WERI-Rb-1 (cell line): Measurements from ENCODE around the gene DUS3L.

Experiments
- DNase-seq: peaks from one replicate; pipeline ENCODE4 v3.0.0-alpha.2; 2020
- H3K27ac ChIP-seq: fragments of 250-450 bp; sonication (Bioruptor Pico); 2 replicates; pipeline ENCODE4 v1.5.1; 2020; ENCODE audit warnings: mild to moderate bottlenecking, moderate library complexity
- H3K27me3 ChIP-seq: fragments of 250-450 bp; sonication (Bioruptor Pico); 2 replicates; pipeline ENCODE4 v1.5.1; 2021; ENCODE audit warnings: mild to moderate bottlenecking, low read depth, moderate library complexity; ENCODE audit not compliant: insufficient read depth, severe bottlenecking
- H3K36me3 ChIP-seq: fragments of 250-450 bp; sonication (Bioruptor Pico); 2 replicates; pipeline ENCODE4 v1.5.1; 2020; ENCODE audit warnings: mild to moderate bottlenecking, moderate library complexity
- H3K4me3 ChIP-seq: 2 replicates; pipeline ENCODE4 v1.5.1; 2011; ENCODE audit warnings: low read depth, mild to moderate bottlenecking, control low read depth, low read length
- H3K9me3 ChIP-seq: fragments of 250-450 bp; sonication (Bioruptor Pico); 2 replicates; pipeline ENCODE4 v1.5.1; 2021; ENCODE audit warnings: mild to moderate bottlenecking, moderate library complexity; ENCODE audit not compliant: severe bottlenecking
- CTCF ChIP-seq: IDR thresholded peaks from 2 replicates; pipeline ENCODE4 v1.5.1; 2011; ENCODE audit warnings: low read depth, mild to moderate bottlenecking, control low read depth, inconsistent platforms, low read length

DUS3L gene

GRCh38 chr19:5832527-5833216, 41.7 kb upstream of the DUS3L start:
- no peak for DNase-seq
- Histone ChIP-seq H3K27me3 (no peaks in the 10 kb centered on the region), H3K9me3 (no peaks in the 10 kb centered on the region), H3K36me3 (no peaks in the 10 kb centered on the region), H3K27ac (no peak overlapping the region), H3K4me3 (no peak overlapping the region)
- no peak for TF ChIP-seq CTCF

- H3K4me3 ChIP-seq: no peak overlapping the region
- no peaks in the 10 kb centered on the region for H3K9me3 ChIP-seq
- H3K27ac ChIP-seq: no peak overlapping the region
- TF ChIP-seq CTCF: no peak
- no peak for DNase-seq
- no peaks in the 10 kb centered on the region for H3K36me3 ChIP-seq
- no peaks in the 10 kb centered on the region for H3K27me3 ChIP-seq
These were observed 41.1 kb upstream of the DUS3L start for GRCh38 chr19:5832061-5832460.

GRCh38 chr19:5831159-5831558, 40.2 kb upstream of the DUS3L start:
- no peak for TF ChIP-seq CTCF
- no peaks in the 10 kb centered on the region for H3K27me3 ChIP-seq
- no peak for DNase-seq

GRCh38 chr19:5829567-5830310, 38.8 kb upstream of the DUS3L start:
- no peak for TF ChIP-seq CTCF
- Histone ChIP-seq H3K9me3 (no peaks in the 10 kb centered on the region), H3K27me3 (no peaks in the 10 kb centered on the region), H3K27ac (no peak overlapping the region), H3K36me3 (no peaks in the 10 kb centered on the region), H3K4me3 (no peak overlapping the region)
- DNase-seq: no peak

More at GRCh38 chr19:5831159-5831558, 40.2 kb upstream of the DUS3L start:
- H3K27ac ChIP-seq: no peak overlapping the region
- H3K36me3 ChIP-seq: no peaks in the 10 kb centered on the region
- H3K4me3 ChIP-seq: no peak overlapping the region
- H3K9me3 ChIP-seq: no peaks in the 10 kb centered on the region

- no peak overlapping the region for H3K27ac ChIP-seq
- no peaks in the 10 kb centered on the region for H3K27me3 ChIP-seq
- H3K36me3 ChIP-seq: no peaks in the 10 kb centered on the region
- no peak for TF ChIP-seq CTCF
- no peak overlapping the region for H3K4me3 ChIP-seq
- no peaks in the 10 kb centered on the region for H3K9me3 ChIP-seq
- DNase-seq: no peak
These were observed 38.0 kb upstream of the DUS3L start for GRCh38 chr19:5828661-5829566.
